Spleen (tissue), 11 donors: ENCODE data around the gene FDXACB1. TPM values are rescaled to one million over a fixed set of nuclear protein-coding genes. Genes with fewer than 3 reads are reported as not detected.

ENCODE experiments used
- DNase-seq: peaks from one replicate; pipeline ENCODE4 v3.0.0-alpha.2; 2020
- H3K27ac ChIP-seq, 8 donors: fragments of 200-600 bp; sonication (generic) in 7 of 8; 1 replicate in 4 of 8; 2 replicates in 4 of 8; pipeline versions ENCODE4 v1.5.0 to v1.8.0; 2016 to 2021; ENCODE audit warnings: inconsistent platforms in 4 of 8, mild to moderate bottlenecking in 4 of 8, moderate library complexity in 1 of 8
- H3K27me3 ChIP-seq, 7 donors: fragments of 200-600 bp; sonication (generic) in 6 of 7; replicated peaks in 1 of 7; 1 replicate in 4 of 7; 2 replicates in 3 of 7; pipeline versions ENCODE4 v1.5.0 to v1.8.0; 2016 to 2021; ENCODE audit warnings: inconsistent platforms in 3 of 7, mild to moderate bottlenecking in 1 of 7
- H3K36me3 ChIP-seq, 6 donors: fragments of 200-600 bp; sonication (generic) in 5 of 6; 1 replicate in 4 of 6; 2 replicates in 2 of 6; pipeline versions ENCODE4 v1.5.0 to v1.8.0; 2016 to 2021; ENCODE audit warnings: inconsistent platforms in 2 of 6
- H3K4me1 ChIP-seq, 6 donors: fragments of 200-600 bp; sonication (generic) in 5 of 6; 1 replicate in 3 of 6; 2 replicates in 3 of 6; pipeline versions ENCODE4 v1.5.0 to v1.8.0; 2016 to 2021; ENCODE audit warnings: inconsistent platforms in 3 of 6
- H3K4me3 ChIP-seq, 8 donors: fragments of 200-600 bp; sonication (generic) in 7 of 8; 1 replicate in 4 of 8; 2 replicates in 4 of 8; pipeline versions ENCODE4 v1.5.0 to v1.8.0; 2016 to 2021; ENCODE audit warnings: inconsistent platforms in 4 of 8, mild to moderate bottlenecking in 4 of 8, moderate library complexity in 2 of 8
- H3K9me3 ChIP-seq, 8 donors: fragments of 200-600 bp; sonication (generic) in 7 of 8; 1 replicate in 4 of 8; 2 replicates in 4 of 8; pipeline versions ENCODE4 v1.5.0 to v1.8.0; 2016 to 2021; ENCODE audit warnings: inconsistent platforms in 4 of 8
- POLR2A ChIP-seq, 3 donors: fragments of 450-650 bp; IDR thresholded peaks; one replicate each; pipeline ENCODE4 v1.5.1; 2017; ENCODE audit warnings: antibody characterized with exemption in 3 of 3, mild to moderate bottlenecking in 1 of 3
- POLR2AphosphoS5 ChIP-seq, 3 donors: sonication (generic); formaldehyde crosslinking; IDR thresholded peaks; one replicate each; pipeline ENCODE4 v1.5.1; 2017; ENCODE audit warnings: antibody characterized with exemption in 3 of 3
- WGBS, 5 donors: extraction: QIAGEN DNeasy Blood & Tissue Kit in 3 of 5; methylation state at CpG; one replicate each; pipeline versions ENCODE4 v1.1.5 to v1.1.7; 2013 to 2018; 5-methylcytosine and 5-hydroxymethylcytosine counted together
- intact Hi-C: fragments of 100-400 bp; cut with DNase I; formaldehyde crosslinking; loops from one replicate; pipeline ENCODE4 v1.15.0; 2023; ENCODE audit warnings: low total_unique reads
- polyA plus RNA-seq, 3 donors: library from polyadenylated mRNA; stranded (reverse); fragments of 200-250 nt; gene quantifications; one replicate each; pipeline ENCODE4 v1.2.1, GENCODE V29; 2013
- total RNA-seq, 7 donors: library from RNA; depleted of rRNA in 3 of 7; stranded (reverse); fragments of >200 nt in 3 of 7; fragmentation: NEBNext Ultra II Directional in 4 of 7; extraction: Animal tissue kit (Norgen Biotek cat#: 25700) in 4 of 7; gene quantifications; one replicate each; pipeline versions ENCODE4 v1.1.0 to v1.2.1, GENCODE V29; 2016 to 2021
- TF ChIP-seq, protein P1 (sequence below), 11 experiments: fragments of 200-600 bp in 7 of 11; fragments of 450-650 bp in 4 of 11; sonication (generic) in 4 of 11; IDR thresholded peaks in 8 of 11; conservative IDR thresholded peaks in 3 of 11; 1 replicate in 7 of 11; 2 replicates in 4 of 11; pipeline versions ENCODE4 v1.4.0 to v1.8.0; 2016 to 2021; ENCODE audit warnings: antibody characterized with exemption in 11 of 11, inconsistent platforms in 4 of 11, mild to moderate bottlenecking in 1 of 11
- donor health status: healthy with polysubstance abuse.
- donor health status: DM: no; HTN: no; CAD: no; lungs with moderate emphysema.
- donor health status: DM: no; HTN: no; CAD: no.
- donor health status: Bipolar disorder and iron deficiency.
- donor health status: healthy.
- donor health status: DM: no; HTN: no; CAD: no.
- donor health status: DM: yes; HTN: yes; CAD: no.

FDXACB1 gene
- total and polyA plus RNA-seq, 10 donors, result 1.9 to 4.1 (median 3.6) TPM

DNA sequence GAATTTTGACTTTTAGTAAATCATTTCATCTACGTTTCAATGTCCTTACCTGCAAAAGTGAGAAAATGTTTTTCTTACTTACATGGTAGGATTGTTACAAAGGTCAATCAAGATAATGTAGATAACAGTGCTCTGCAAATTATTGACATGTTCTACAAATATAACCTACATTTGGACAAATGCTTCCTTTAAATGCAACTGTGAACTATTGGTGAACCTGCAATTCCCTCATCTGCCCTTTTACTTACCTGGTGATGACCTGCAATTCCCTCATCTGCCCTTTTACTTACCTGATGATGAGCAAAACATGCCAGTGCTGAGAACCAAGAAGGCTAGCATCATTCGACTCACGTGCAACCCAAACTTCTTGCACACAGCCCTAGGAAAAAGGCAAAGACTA, 18.7 kb downstream of the FDXACB1 start:
- 94 to 99% (median 96%) methylated on average over 3 of the region's 3 CpGs for WGBS, 5 donors
- H3K4me3 ChIP-seq, result no peak overlapping the region
- DNase-seq, result no peak
- no peaks in the 10 kb centered on the region for H3K27me3 ChIP-seq
- no peaks in the 10 kb centered on the region for H3K4me1 ChIP-seq
- H3K27ac ChIP-seq, result no peak overlapping the region
- intact Hi-C loops, result no loop called here
- TF ChIP-seq POLR2AphosphoS5 (IDR thresholded peaks at IDR 0.05), result no peak
- peaks cover 0 to 100% (median 63%) of the 10 kb centered on the region in 6 donors for H3K36me3 ChIP-seq
- no peaks in the 10 kb centered on the region for H3K9me3 ChIP-seq

DNA sequence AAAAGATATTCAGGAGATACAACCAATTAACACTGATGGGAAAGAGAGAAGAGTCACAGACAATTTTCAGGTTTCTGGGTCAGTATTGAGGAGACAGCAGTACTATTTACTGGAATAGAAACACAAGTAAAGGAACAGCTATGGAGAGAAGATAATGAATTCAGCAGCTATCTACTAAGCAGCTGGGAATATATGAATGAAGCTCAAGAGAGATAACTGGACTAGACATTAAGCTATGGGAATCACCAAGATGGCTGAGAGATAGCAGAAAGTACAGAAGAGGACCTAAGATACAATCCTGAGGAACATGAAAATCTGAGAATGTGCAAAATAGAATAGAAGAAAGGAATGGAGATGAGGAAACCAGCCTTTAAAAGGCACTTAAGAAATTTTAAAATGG, 23.5 kb downstream of the FDXACB1 start:
- Histone ChIP-seq H3K27me3 (no peaks in the 10 kb centered on the region), H3K4me1 (no peaks in the 10 kb centered on the region), H3K36me3 (peaks cover 0 to 100% (median 71%) of the 10 kb centered on the region in 6 donors), H3K27ac (no peak overlapping the region), H3K4me3 (no peak overlapping the region), H3K9me3 (no peaks in the 10 kb centered on the region)
- DNase-seq, result no peak
- no peak for TF ChIP-seq POLR2AphosphoS5 (IDR thresholded peaks at IDR 0.05)
- TF ChIP-seq, protein P1, sequence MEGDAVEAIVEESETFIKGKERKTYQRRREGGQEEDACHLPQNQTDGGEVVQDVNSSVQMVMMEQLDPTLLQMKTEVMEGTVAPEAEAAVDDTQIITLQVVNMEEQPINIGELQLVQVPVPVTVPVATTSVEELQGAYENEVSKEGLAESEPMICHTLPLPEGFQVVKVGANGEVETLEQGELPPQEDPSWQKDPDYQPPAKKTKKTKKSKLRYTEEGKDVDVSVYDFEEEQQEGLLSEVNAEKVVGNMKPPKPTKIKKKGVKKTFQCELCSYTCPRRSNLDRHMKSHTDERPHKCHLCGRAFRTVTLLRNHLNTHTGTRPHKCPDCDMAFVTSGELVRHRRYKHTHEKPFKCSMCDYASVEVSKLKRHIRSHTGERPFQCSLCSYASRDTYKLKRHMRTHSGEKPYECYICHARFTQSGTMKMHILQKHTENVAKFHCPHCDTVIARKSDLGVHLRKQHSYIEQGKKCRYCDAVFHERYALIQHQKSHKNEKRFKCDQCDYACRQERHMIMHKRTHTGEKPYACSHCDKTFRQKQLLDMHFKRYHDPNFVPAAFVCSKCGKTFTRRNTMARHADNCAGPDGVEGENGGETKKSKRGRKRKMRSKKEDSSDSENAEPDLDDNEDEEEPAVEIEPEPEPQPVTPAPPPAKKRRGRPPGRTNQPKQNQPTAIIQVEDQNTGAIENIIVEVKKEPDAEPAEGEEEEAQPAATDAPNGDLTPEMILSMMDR (IDR thresholded peaks at IDR 0.05 in 8 of 11, conservative IDR thresholded peaks at IDR 0.05 in 3 of 11), result no peak
- TF ChIP-seq POLR2A (IDR thresholded peaks at IDR 0.05), result no peak
- intact Hi-C loops, result no loop called here

DNA sequence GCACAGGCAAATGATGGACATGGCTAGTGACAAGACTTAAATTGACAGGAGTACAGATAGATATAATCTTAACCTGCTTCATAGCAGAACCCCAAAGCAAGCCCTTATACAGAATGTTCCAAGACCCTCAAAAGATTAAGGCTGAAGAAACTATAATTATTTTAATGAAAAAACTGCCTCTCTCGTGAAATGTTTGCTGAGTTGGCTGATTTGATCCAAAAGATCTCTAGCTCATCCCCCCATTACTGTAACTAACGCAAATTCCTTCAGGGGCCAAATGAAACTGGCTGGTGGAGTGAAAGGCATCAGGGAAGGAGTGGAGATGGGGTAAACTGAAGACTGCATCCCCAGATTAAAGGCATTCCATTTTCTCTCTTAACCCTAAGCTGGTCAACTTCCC, 26.9 kb downstream of the FDXACB1 start:
- Histone ChIP-seq H3K27me3 (no peaks in the 10 kb centered on the region), H3K4me3 (no peak overlapping the region), H3K36me3 (peaks cover 0 to 100% (median 51%) of the 10 kb centered on the region in 6 donors), H3K27ac (no peak overlapping the region), H3K4me1 (peaks cover 0 to 6% (median under 1%) of the 10 kb centered on the region in 6 donors), H3K9me3 (no peaks in the 10 kb centered on the region)
- no peak for DNase-seq
- no peak for TF ChIP-seq POLR2AphosphoS5 (IDR thresholded peaks at IDR 0.05)
- TF ChIP-seq POLR2A (IDR thresholded peaks at IDR 0.05), result no peak
- intact Hi-C loops, result no loop called here
- 89 to 94% (median 91%) methylated on average over 2 of the region's 2 CpGs for WGBS, 5 donors

DNA sequence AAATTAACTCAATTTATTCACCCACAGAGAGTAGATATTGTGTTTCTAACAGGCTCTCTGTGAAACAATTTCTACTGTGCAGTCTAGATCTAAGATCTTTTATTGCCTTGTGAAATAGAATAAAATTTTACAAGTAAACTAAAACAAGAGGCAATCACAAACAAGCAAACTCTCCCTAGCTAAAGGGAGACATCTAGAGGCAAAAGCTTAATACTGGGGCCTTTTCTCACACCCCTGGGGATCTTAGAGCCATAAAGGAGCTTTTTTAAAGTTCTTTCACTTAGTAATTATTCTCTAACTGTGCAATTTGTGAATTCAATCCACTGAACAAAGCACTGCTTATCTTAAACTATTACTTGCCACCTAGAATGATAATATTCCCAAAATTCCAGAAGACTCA, 27.3 kb downstream of the FDXACB1 start:
- peaks cover 0 to 11% (median 4%) of the 10 kb centered on the region in 6 donors for H3K4me1 ChIP-seq
- no peaks in the 10 kb centered on the region for H3K9me3 ChIP-seq
- TF ChIP-seq, protein P1 (IDR thresholded peaks at IDR 0.05 in 8 of 11, conservative IDR thresholded peaks at IDR 0.05 in 3 of 11), result no peak
- TF ChIP-seq POLR2A (IDR thresholded peaks at IDR 0.05) (no peak), POLR2AphosphoS5 (IDR thresholded peaks at IDR 0.05) (no peak)
- H3K27me3 ChIP-seq, result no peaks in the 10 kb centered on the region
- intact Hi-C loops, result no loop called here
- H3K36me3 ChIP-seq, result peaks cover 0 to 100% (median 46%) of the 10 kb centered on the region in 6 donors
- no peak overlapping the region for H3K27ac ChIP-seq
- DNase-seq, result no peak
- H3K4me3 ChIP-seq, result no peak overlapping the region

DNA sequence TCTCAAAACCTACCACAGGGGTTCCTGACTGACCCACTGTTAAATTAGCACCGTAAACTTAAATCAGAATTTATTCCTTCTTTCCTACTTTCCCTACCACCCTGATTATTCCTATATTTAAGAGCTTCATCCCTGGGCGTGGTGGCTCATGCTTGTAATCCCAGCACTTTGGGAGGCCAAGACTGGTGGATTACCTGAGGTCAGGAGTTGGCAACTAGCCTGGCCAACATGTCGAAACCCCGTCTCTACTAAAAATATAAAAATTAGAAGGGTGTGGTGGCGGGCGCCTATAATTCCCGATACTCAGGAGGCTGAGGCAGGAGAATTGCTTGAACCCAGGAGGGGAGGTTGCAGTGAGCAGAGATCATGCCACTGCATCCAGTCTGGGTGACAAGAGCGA, 27.9 kb downstream of the FDXACB1 start:
- intact Hi-C loops, result no loop called here
- peaks cover 0 to 100% (median 44%) of the 10 kb centered on the region in 6 donors for H3K36me3 ChIP-seq

More for the DNA sequence above, 27.9 kb downstream of the FDXACB1 start:
- no peak for TF ChIP-seq POLR2A (IDR thresholded peaks at IDR 0.05)
- TF ChIP-seq, protein P1 (IDR thresholded peaks at IDR 0.05 in 8 of 11, conservative IDR thresholded peaks at IDR 0.05 in 3 of 11), result no peak
- TF ChIP-seq POLR2AphosphoS5 (IDR thresholded peaks at IDR 0.05), result no peak
- no peaks in the 10 kb centered on the region for H3K9me3 ChIP-seq
- no peak for DNase-seq
- H3K4me3 ChIP-seq, result no peak overlapping the region
- 94 to 98% (median 97%) methylated on average over 8 of the region's 8 CpGs for WGBS, 5 donors
- no peak overlapping the region for H3K27ac ChIP-seq
- no peaks in the 10 kb centered on the region for H3K27me3 ChIP-seq
- H3K4me1 ChIP-seq, result peaks cover 0 to 17% (median 9%) of the 10 kb centered on the region in 6 donors
